Islet of Langerhans (tissue), 1 donor: ENCODE results near the gene DCLK1.

ENCODE experiments used
- FAIRE-seq: peaks from one replicate; lab custom pipeline; 2011; peaks lifted over from hg19 to GRCh38; lab: Jason Lieb, UNC

Gene DCLK1

GRCh38 chr13:35857769-35858168 lies 273.4 kb downstream of the DCLK1 start:
- no peak for FAIRE-seq

GRCh38 chr13:35856721-35857364 lies 274.3 kb downstream of the DCLK1 start:
- FAIRE-seq, result no peak

- FAIRE-seq, result no peak
Observed at GRCh38 chr13:35856084-35856483, 275.1 kb downstream of the DCLK1 start.

GRCh38 chr13:35855531-35856019 lies 275.6 kb downstream of the DCLK1 start:
- FAIRE-seq, result no peak

- no peak for FAIRE-seq
Observed at GRCh38 chr13:35854286-35854685, 276.9 kb downstream of the DCLK1 start.

GRCh38 chr13:35851881-35852280 lies 279.3 kb downstream of the DCLK1 start:
- no peak for FAIRE-seq

GRCh38 chr13:35851356-35851755 lies 279.8 kb downstream of the DCLK1 start:
- no peak for FAIRE-seq

GRCh38 chr13:35850569-35850968 lies 280.6 kb downstream of the DCLK1 start:
- FAIRE-seq, result no peak

- no peak for FAIRE-seq
Observed at GRCh38 chr13:35849256-35849644, 281.9 kb downstream of the DCLK1 start.

- no peak for FAIRE-seq
Observed at GRCh38 chr13:35848336-35849255, 282.6 kb downstream of the DCLK1 start.

GRCh38 chr13:35843272-35843671 lies 287.9 kb downstream of the DCLK1 start:
- FAIRE-seq, result no peak

GRCh38 chr13:35841060-35841521 lies 290.1 kb downstream of the DCLK1 start:
- no peak for FAIRE-seq

- no peak for FAIRE-seq
Observed at GRCh38 chr13:35839806-35840205, 291.4 kb downstream of the DCLK1 start.

GRCh38 chr13:35838356-35838755 lies 292.8 kb downstream of the DCLK1 start:
- FAIRE-seq, result no peak

- FAIRE-seq, result no peak
Observed at GRCh38 chr13:35836446-35836845, 294.7 kb downstream of the DCLK1 start.

- no peak for FAIRE-seq
Observed at GRCh38 chr13:35835989-35836388, 295.2 kb downstream of the DCLK1 start.

GRCh38 chr13:35833608-35834275 lies 297.4 kb downstream of the DCLK1 start:
- FAIRE-seq, result no peak

GRCh38 chr13:35833031-35833430 lies 298.2 kb downstream of the DCLK1 start:
- no peak for FAIRE-seq

- no peak for FAIRE-seq
Observed at GRCh38 chr13:35832551-35832950, 298.6 kb downstream of the DCLK1 start.

GRCh38 chr13:35830850-35831450 lies 300.2 kb downstream of the DCLK1 start:
- FAIRE-seq, result no peak

- FAIRE-seq, result no peak
Observed at GRCh38 chr13:35826626-35827254, 304.4 kb downstream of the DCLK1 start.

- FAIRE-seq, result no peak
Observed at GRCh38 chr13:35824825-35825224, 306.4 kb downstream of the DCLK1 start.
